Stimulated activated CD4-positive, alpha-beta T cell treated with anti-CD3 and anti-CD28 coated beads, Interleukin-1b, Interleukin-23, amount 100 ng/mL, for 48 hours (primary cell): Measurements from ENCODE around the gene GLIS1.

Experiments used
- DNase-seq: peaks from one replicate; pipeline ENCODE4 v3.0.0-alpha.2; 2020

GLIS1 gene

GRCh38 chr1:53646732-53647131 is 92.2 kb downstream of the GLIS1 start:
- DNase-seq, result no peak

- DNase-seq, result no peak
These were observed 93.3 kb downstream of the GLIS1 start for GRCh38 chr1:53645690-53646078.

GRCh38 chr1:53644909-53645689 is 93.9 kb downstream of the GLIS1 start:
- DNase-seq, result no peak

DNA sequence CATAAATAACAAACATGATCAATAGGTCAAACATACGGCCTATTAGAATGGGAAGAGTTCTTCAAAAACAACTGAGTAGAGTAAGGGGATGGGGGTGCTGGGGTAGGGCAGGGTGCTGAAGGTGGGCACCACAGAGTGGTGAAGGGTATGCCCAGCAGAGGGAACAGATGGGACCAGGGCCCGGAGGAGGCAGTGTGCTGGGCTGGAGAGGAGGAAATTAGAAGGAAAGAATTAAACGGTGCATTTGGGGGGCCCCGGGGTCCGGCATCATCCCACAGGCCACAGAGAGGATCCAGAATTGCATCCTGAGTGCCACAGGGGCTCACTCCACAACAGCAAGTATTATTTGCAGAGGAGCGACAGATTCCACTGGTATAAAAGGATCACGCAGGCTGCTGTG is 94.5 kb downstream of the GLIS1 start:
- no peak for DNase-seq

DNA sequence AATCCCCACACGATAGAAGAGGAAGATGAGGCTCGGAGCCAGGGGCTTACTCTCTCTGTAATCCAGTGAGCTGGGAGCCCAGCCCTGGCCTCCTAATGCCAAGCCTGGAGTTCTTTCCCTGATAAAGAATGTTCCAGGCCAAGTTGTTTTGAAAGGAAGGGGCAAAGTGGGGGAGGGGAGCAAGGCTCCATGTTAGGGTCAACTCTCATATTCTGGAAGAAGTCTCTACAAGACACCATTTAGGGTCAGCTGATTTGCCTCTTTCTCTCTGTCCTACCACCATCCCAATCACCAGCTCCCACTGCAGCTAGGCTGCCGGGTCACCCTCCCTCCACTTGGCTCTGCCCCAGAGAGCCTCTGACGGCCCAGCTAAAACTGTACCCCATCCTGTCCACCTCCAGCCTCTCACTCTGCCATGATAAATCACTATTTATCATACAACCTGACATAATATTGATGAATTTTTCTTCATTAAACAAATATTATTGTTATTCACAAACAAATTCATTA is 95.0 kb downstream of the GLIS1 start:
- DNase-seq, result no peak

DNA sequence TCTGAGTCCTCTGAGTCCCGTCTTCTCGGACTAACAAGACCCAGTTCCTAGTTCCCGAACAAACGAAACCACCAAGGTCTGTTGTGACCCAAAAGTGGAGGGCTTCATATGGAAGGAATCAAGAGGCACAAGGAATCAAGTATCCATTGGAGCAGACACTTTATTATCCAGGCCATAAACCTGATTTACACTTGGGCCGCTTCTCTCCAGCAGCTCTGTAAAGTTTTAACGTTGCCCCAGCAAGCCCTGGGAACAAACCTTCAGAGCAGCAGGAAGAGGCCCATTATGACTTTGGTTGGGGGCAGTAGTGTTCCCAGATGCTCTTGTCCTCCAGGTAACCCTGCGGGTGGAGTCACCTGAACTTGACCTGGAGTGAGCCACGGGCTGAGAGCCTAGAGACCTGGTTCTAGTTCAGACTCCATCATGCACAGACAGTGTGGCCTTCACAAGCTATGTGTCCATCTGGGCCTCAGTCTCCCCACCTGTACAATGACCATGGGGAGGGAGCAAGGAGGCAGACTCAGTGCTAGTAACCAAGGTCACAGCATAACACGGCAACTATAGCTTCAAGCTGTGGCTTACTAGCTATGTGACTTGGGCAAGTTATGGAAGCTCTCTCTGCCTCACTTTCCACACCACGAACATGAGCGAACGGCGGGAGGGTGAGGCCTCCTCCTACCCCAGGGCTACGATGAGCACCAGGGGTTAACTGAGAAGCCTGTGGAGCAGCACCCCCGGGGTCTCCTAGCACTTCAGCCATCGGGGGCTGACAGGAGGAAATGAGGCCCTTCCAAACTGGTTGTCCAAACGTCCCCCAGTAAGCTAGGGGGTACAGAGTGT is 95.7 kb downstream of the GLIS1 start:
- DNase-seq, result no peak

DNA sequence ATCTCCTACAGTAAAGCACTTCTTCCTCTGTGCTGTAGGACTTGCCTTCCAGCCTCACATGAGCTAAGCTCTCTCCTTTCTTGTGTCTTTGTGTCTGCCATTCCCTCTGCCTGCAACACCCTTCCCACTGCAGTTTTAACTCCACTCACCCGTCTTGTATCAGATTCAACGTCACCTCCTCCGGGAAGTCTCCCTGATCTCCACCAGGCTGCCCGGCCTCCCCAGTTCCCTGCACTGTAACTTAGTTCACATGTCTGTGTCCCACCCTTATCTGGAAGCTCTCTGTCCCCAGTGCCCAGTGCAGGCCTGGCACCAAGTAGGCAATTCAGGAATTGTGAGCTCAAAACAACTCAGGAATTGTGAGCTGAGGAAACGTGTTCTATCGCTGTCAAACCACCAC is 96.4 kb downstream of the GLIS1 start:
- no peak for DNase-seq

DNA sequence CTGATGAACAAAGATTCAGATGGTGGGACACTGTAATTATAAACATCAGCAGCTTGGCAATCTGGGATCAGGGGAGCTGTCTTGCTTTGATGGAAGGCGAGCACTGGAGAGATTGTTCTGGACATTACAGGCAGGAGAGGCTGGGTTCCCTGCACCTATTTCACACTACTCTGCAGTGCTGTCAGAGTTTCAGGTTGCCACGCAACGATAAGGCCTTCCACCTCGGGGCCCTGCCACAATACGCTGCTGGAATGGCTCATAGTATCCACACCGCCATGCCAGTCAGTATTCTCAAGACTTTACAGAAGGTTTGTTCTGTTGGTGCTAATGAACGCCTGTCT is 96.8 kb downstream of the GLIS1 start:
- no peak for DNase-seq

- no peak for DNase-seq
These were observed 97.3 kb downstream of the GLIS1 start for GRCh38 chr1:53641481-53642214.

GRCh38 chr1:53640701-53641075 is 98.3 kb downstream of the GLIS1 start:
- no peak for DNase-seq

DNA sequence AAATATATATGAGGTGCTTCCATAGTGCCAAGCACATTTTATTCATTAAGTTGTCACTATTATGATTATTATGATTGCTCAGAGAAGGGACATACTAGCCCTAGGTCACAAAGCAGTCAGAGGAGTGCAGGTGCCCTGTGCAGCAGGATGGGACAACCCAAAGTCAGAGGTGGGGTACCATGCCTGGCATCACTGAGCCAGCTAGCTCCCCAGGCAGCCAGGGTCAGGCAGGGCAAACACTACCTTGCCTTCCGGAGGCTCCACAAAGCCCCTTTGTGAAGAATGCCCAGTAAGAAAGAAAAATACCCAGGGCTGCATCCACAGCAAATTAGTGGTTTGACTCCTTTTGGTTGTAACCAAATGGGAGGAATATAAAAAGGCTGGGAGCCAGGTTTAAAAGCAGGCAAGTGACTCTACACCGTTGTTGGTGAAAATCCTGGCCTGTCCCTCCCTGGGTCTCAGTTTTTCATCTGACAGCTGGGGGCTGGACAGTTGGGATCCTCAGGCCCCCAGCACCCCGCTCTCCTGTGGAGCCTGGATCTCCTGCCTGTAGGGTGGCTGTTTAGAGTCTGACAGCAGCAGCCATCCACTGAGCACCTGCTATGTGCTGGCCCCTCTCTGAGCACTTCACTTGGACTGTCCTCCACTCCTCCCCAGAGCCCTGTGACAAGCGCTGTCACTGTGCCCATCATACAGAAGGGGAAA is 98.8 kb downstream of the GLIS1 start:
- DNase-seq, result no peak

- no peak for DNase-seq
These were observed 99.7 kb downstream of the GLIS1 start for GRCh38 chr1:53639251-53639763.

- DNase-seq, result no peak
These were observed 100.5 kb downstream of the GLIS1 start for GRCh38 chr1:53638360-53639035.

GRCh38 chr1:53637511-53638359 is 101.2 kb downstream of the GLIS1 start:
- no peak for DNase-seq

- DNase-seq, result no peak
These were observed 102.3 kb downstream of the GLIS1 start for GRCh38 chr1:53636621-53637171.

- no peak for DNase-seq
These were observed 104.4 kb downstream of the GLIS1 start for GRCh38 chr1:53634571-53634979.

DNA sequence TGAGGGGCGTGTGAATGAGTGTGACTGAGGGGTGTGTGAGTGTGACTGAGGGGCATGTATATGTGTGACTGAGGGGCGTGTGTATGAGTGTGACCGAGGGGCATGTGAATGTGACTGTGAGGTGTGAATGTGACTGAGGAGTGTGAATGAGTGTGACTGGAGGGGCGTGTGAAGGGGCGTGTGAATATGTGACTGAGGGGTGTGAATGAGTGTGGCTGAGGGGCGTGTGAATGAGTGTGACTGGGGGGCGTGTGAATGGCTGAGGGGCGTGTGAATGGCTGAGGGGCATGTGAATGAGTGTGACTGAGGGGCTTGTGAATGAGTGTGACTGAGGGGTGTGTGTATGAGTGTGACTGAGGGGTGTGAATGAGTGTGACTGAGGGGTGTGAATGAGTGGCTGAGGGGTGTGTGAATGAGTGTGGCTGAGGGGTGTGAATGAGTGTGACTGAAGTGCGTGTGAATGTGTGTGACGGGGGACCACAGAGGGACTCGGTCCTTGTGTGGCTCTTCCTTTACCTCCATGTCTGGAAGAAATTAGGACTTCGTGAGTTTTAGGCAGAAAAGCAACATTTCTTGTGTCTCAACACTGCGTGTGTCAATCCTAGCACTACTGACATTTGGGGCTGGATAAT is 105.8 kb downstream of the GLIS1 start:
- no peak for DNase-seq

DNA sequence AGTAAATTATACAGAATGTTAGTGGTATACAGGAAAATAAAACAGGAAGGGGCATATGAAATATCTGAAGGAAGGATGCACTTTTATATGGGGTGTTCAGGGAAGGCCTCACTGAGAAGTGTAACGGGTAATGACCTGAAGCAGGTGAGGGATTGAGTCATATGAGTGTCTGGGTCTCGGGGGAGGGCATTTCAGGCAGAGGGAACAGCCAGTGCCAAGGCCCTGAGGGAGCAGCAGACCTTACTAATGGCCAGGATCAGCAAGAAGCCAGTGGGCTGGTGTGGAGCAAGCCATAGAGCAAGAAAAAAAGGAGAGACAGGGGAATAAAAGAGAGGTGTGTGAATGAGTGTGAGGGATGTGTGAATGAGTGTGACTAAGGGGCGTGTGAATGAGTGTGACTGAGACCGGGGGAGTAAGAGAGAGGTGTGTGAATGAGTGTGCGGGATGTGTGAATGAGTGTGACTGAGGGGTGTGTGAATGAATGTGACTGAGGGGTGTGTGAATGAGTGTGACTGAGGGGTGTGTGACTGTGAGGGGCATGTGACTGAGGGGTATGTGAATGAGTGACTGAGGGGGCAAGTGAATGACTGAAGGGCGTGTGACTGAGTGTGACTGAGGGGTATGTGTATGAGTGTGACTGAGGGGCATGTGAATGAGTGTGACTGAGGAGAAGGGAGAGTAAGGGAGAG is 107.2 kb downstream of the GLIS1 start:
- DNase-seq, result no peak

DNA sequence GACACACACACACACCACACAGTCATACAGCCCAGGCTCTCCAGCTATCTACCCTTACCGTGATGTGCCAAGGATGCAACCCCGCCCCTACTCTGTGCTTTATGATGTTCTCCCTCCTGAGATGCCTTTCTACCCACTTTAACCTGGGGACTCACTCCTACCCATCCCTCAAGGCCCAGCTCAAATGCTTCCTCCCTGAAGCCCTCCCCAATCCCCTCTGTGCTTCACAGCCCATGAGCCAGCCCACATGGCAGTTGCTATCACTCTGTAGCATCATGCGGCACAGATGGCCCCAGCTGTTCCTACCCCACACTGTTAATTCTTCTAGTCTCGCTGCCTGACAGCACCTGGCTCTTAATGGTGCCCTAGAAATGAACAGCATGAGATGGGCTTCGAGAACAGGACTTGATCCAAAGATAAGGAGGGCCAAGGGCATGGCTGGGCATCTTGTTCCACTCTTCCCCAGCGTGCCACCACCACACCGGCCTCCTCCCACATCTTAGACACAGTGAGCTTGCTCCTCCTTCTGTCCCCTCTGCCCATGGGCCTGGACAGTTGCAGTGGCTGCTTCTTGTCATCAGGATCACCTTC is 109.8 kb downstream of the GLIS1 start:
- DNase-seq, result no peak
